Upper lobe of left lung (tissue), 6 donors: ENCODE measurements around the gene DEFB131B. TPM values are rescaled to one million over a fixed set of nuclear protein-coding genes. Genes with fewer than 3 reads are reported as not detected.

Experiments
- ATAC-seq, 2 donors: fragments of 200-7000 bp; cut with Tn5 transposase; one replicate each; pipeline ENCODE4 v1.9.1; 2022; ENCODE audit warnings: mild to moderate bottlenecking in 2 of 2, moderate library complexity in 2 of 2; ENCODE audit not compliant: low FRiP score in 2 of 2
- DNase-seq, 2 donors: peaks; one replicate each; pipeline ENCODE4 v3.0.0-alpha.2; 2019 to 2020
- H3K27ac ChIP-seq, 4 donors: fragments of 200-600 bp; sonication (generic); one replicate each; pipeline ENCODE4 v1.5.1; 2016 to 2019
- H3K27me3 ChIP-seq, 4 donors: fragments of 200-600 bp; sonication (generic); one replicate each; pipeline ENCODE4 v1.5.1; 2017 to 2019
- H3K36me3 ChIP-seq, 4 donors: fragments of 200-600 bp; sonication (generic); one replicate each; pipeline ENCODE4 v1.5.1; 2016 to 2019
- H3K4me1 ChIP-seq, 4 donors: fragments of 200-600 bp; sonication (generic); one replicate each; pipeline ENCODE4 v1.5.1; 2018 to 2019
- H3K4me3 ChIP-seq, 4 donors: fragments of 200-600 bp; sonication (generic); one replicate each; pipeline ENCODE4 v1.5.1; 2017 to 2019; ENCODE audit warnings: mild to moderate bottlenecking in 2 of 4, moderate library complexity in 1 of 4
- H3K9me3 ChIP-seq, 4 donors: fragments of 200-600 bp; sonication (generic); one replicate each; pipeline ENCODE4 v1.5.1; 2018 to 2019
- EP300 ChIP-seq, 4 donors: sonication (generic); formaldehyde crosslinking; IDR thresholded peaks; one replicate each; pipeline ENCODE4 v1.5.1; 2017; ENCODE audit warnings: antibody characterized with exemption in 4 of 4, control low read depth in 2 of 4
- POLR2A ChIP-seq, 4 donors: fragments of 450-650 bp; IDR thresholded peaks; one replicate each; pipeline ENCODE4 v1.5.1; 2016 to 2017; ENCODE audit warnings: antibody characterized with exemption in 4 of 4, mild to moderate bottlenecking in 2 of 4
- POLR2AphosphoS5 ChIP-seq, 2 donors: sonication (generic); formaldehyde crosslinking; IDR thresholded peaks; one replicate each; pipeline ENCODE4 v1.5.1; 2017; ENCODE audit warnings: antibody characterized with exemption in 2 of 2
- WGBS, 2 donors: methylation state at CpG; one replicate each; pipeline ENCODE4 v1.1.5; 2017 to 2018; 5-methylcytosine and 5-hydroxymethylcytosine counted together
- small RNA-seq, 4 donors: library from RNA; depleted of rRNA; stranded (forward); fragments of <200 nt; gene quantifications; one replicate each; pipeline ENCODE3, GENCODE V24; 2016
- total RNA-seq, 6 donors: library from RNA; depleted of rRNA in 4 of 6; stranded (reverse); fragments of >200 nt in 4 of 6; gene quantifications; one replicate each; pipeline versions ENCODE4 v1.1.0 to v1.2.1, GENCODE V29; 2016 to 2021
- TF ChIP-seq, protein P1 (sequence below), 6 experiments: fragments of 450-650 bp in 4 of 6; fragments of 200-600 bp in 2 of 6; sonication (generic) in 2 of 6; IDR thresholded peaks; one replicate each; pipeline ENCODE4 v1.5.1; 2016 to 2019; ENCODE audit warnings: antibody characterized with exemption in 6 of 6
- donor health status: DM: no; HTN: no; CAD: no; lungs with moderate emphysema.
- donor health status: DM: no; HTN: yes; CAD: no; lungs with severe emphysema.

Gene DEFB131B
- total RNA-seq, 6 donors from 2014 or later = not detected

DNA sequence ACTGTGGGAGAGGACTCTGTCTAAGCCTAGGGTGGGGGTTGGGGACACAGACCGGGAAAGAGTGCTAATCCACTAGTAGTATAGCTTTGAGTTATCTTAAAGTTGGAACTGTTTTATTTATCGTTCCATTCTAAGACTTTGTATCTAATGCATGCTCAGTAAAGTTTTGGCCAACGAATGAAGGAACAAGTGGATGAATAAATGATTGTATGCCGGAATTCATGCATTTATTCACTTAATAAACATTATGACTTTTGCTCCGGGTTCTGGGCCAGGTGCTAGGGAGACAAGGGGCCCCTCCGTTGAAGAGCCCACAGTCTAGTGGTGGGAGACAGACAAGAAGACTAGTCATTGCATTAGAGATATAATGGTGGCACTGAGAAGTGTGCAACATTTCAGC lies 51.2 kb downstream of the DEFB131B start:
- Histone ChIP-seq H3K9me3 (no peaks in the 10 kb centered on the region), H3K4me1 (peaks cover 22 to 36% (median 23%) of the 10 kb centered on the region in 4 donors), H3K36me3 (peaks cover 0 to 7% (median 0%) of the 10 kb centered on the region in 4 donors), H3K27ac (peak overlapping the region in 2 of 4 donors; percentile 95), H3K4me3 (peak overlapping the region; percentile 79 to 97 (median 90)), H3K27me3 (no peaks in the 10 kb centered on the region)
- DNase-seq = no peak
- WGBS, 2 donors = 5 to 6% methylated on average over 6 of the region's 6 CpGs
- no peak for ATAC-seq
- TF ChIP-seq POLR2A (IDR thresholded peaks at IDR 0.05) = no peak
- no peak for TF ChIP-seq POLR2AphosphoS5 (IDR thresholded peaks at IDR 0.05)
- TF ChIP-seq, protein P1, sequence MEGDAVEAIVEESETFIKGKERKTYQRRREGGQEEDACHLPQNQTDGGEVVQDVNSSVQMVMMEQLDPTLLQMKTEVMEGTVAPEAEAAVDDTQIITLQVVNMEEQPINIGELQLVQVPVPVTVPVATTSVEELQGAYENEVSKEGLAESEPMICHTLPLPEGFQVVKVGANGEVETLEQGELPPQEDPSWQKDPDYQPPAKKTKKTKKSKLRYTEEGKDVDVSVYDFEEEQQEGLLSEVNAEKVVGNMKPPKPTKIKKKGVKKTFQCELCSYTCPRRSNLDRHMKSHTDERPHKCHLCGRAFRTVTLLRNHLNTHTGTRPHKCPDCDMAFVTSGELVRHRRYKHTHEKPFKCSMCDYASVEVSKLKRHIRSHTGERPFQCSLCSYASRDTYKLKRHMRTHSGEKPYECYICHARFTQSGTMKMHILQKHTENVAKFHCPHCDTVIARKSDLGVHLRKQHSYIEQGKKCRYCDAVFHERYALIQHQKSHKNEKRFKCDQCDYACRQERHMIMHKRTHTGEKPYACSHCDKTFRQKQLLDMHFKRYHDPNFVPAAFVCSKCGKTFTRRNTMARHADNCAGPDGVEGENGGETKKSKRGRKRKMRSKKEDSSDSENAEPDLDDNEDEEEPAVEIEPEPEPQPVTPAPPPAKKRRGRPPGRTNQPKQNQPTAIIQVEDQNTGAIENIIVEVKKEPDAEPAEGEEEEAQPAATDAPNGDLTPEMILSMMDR (IDR thresholded peaks at IDR 0.05) = no peak
- no peak for TF ChIP-seq EP300 (IDR thresholded peaks at IDR 0.05)

DNA sequence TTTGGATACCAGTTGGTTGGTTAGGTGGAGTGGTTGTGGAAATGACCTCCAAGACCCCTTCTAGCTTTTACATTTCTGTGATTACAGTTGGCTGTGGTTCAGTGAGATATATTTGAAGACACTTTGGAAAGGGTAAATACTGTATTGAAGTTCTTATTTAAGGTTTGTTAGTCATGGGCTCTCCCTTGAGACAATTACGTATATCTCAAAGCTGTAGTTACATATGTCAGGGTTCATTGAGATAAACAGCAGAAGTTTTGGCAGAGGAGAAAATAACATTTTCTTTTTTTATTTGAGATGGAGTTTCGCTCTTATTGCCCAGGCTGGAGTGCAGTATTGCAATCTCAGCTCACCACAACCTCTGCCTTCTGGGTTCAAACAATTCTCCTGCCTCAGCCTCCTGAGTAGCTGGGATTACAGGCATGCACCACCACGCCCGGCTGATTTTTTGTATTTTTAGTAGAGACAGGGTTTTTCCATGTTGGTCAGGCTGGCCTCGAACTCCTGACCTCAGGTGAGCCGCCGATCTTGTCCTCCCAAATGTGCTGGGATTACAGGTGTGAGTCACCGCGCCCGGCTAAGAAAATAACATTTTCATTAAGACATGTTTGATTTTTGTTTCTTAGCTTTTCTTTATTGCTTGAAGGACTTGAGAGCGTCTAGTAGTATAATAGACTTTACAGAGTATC lies 52.4 kb downstream of the DEFB131B start:
- H3K27ac ChIP-seq = no peak overlapping the region
- H3K27me3 ChIP-seq = no peaks in the 10 kb centered on the region
- no peak for ATAC-seq
- 73 to 78% methylated on average over 11 of the region's 11 CpGs for WGBS, 2 donors
- H3K36me3 ChIP-seq = no peaks in the 10 kb centered on the region
- H3K4me3 ChIP-seq = no peak overlapping the region
- TF ChIP-seq, protein P1 (IDR thresholded peaks at IDR 0.05) = no peak
- no peak for TF ChIP-seq EP300 (IDR thresholded peaks at IDR 0.05)
- no peak for TF ChIP-seq POLR2A (IDR thresholded peaks at IDR 0.05)
- no peak for TF ChIP-seq POLR2AphosphoS5 (IDR thresholded peaks at IDR 0.05)
- no peak for DNase-seq
- no peaks in the 10 kb centered on the region for H3K9me3 ChIP-seq
- peaks cover 22 to 36% (median 23%) of the 10 kb centered on the region in 4 donors for H3K4me1 ChIP-seq

DNA sequence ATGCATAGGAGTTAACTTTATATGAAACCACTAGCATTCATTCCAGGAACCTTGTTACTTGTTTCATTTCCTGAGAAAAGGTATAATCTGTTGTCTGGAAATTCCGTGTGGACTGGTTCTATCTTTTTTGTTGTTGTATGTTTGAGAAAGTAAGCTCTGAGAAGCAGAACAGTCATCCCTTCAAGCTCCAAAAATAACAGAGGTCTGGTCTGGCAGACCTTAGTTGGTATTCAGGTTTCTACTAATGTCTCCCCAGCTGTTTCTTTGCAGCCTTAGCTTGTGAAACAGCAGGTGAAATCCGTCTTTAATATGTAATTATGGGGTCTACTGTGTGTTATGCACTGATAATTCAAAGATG lies 53.0 kb downstream of the DEFB131B start:
- DNase-seq (no peak), ATAC-seq (no peak)
- peaks cover 22 to 36% (median 23%) of the 10 kb centered on the region in 4 donors for H3K4me1 ChIP-seq
- H3K36me3 ChIP-seq = no peaks in the 10 kb centered on the region
- H3K4me3 ChIP-seq = no peak overlapping the region
- no peak overlapping the region for H3K27ac ChIP-seq
- WGBS, 2 donors = 64 to 65% methylated on average over 2 of the region's 2 CpGs
- no peaks in the 10 kb centered on the region for H3K27me3 ChIP-seq
- no peaks in the 10 kb centered on the region for H3K9me3 ChIP-seq
- TF ChIP-seq POLR2A (IDR thresholded peaks at IDR 0.05) (no peak), POLR2AphosphoS5 (IDR thresholded peaks at IDR 0.05) (no peak), EP300 (IDR thresholded peaks at IDR 0.05) (no peak)
- TF ChIP-seq, protein P1 (IDR thresholded peaks at IDR 0.05) = no peak

DNA sequence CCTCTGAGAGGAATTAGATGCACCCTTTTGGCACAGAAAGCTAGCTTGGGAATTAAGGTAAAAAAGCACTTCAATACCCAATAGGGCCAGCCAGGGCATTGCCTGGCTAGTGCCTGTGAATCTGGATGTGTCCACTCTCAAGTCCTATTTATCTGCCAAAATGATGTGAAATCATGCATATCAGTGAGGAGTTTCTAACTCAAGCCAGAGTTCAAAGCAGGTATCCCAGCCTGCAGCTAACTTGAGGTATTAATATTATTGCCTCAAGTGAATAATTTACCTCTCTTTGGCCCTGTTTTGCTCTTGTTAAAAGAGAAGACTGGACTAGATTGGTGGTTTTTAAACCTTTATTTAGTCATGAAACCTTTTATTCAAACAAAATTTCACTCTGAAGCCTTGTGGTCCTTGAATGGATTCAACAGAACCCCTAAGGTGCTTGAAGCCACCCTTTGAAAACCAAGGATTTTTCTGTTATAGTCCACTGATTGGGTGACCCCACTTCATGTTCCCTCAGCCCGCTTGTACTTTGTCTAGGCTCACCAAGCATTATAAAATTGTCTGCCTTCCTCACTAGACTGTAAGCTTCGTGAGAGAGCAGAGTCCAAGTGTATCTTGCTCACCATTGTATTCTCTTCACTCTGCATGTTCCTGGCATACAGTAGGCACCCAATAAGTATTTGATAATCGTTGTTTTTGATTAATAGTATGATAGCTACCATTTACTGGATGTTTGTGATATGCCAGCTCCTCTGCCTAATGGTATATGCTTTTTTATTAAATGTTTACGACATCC lies 55.1 kb downstream of the DEFB131B start:
- WGBS, 2 donors = 80 to 91% methylated on average over 4 of the region's 4 CpGs
- TF ChIP-seq, protein P1 (IDR thresholded peaks at IDR 0.05) = no peak
- TF ChIP-seq POLR2AphosphoS5 (IDR thresholded peaks at IDR 0.05) = no peak
- TF ChIP-seq POLR2A (IDR thresholded peaks at IDR 0.05) = no peak
- no peak for TF ChIP-seq EP300 (IDR thresholded peaks at IDR 0.05)
- DNase-seq = no peak
- Histone ChIP-seq H3K4me1 (peaks cover 11 to 37% (median 17%) of the 10 kb centered on the region in 4 donors), H3K27ac (no peak overlapping the region), H3K4me3 (no peak overlapping the region), H3K36me3 (no peaks in the 10 kb centered on the region), H3K9me3 (no peaks in the 10 kb centered on the region), H3K27me3 (no peaks in the 10 kb centered on the region)
- ATAC-seq = no peak

Small RNA genes within 50 kb of the gene (small RNA-seq; reads per million reads assigned to genes)
- 0 reads per million in 4 donors for gene RNA5SP342

Other genes starting within 250 kb of the DEFB131B start
- gene DEFB108B, start 45.3 kb upstream of the DEFB131B start, total RNA-seq = not detected
- gene XNDC1N, start 50.1 kb downstream of the DEFB131B start, total RNA-seq = 10 to 100 TPM in 1 of 6 donors, 1 to 10 TPM in 5; 5.6 to 14.7 (median 7.0) TPM
- gene RNF121, start 50.6 kb downstream of the DEFB131B start, total RNA-seq = 100 to 1,000 TPM in 1 of 6 donors, 10 to 100 TPM in 5; 16.0 to 112 (median 28.3) TPM
- 10 to 100 TPM in 4 of 6 donors, 1 to 10 TPM in 2; 4.6 to 45.1 (median 16.9) TPM for gene IL18BP, start 120.5 kb downstream of the DEFB131B start, total RNA-seq
- gene NUMA1, start 202.1 kb downstream of the DEFB131B start, total RNA-seq = 100 to 1,000 TPM; 185 to 666 (median 241) TPM
- gene LRRC51, start 202.4 kb downstream of the DEFB131B start, total RNA-seq = 10 to 100 TPM in 3 of 6 donors, 1 to 10 TPM in 3; 5.3 to 19.2 (median 10.3) TPM
- 100 to 1,000 TPM in 4 of 6 donors, 10 to 100 TPM in 2; 86.0 to 162 (median 114) TPM for gene LAMTOR1, start 224.8 kb downstream of the DEFB131B start, total RNA-seq
- gene TOMT, start 227.5 kb downstream of the DEFB131B start, total RNA-seq = under 1 TPM in 1 of 6 donors, not detected in 5; 0.30 TPM
- 10 to 100 TPM; 12.8 to 39.1 (median 29.5) TPM for gene ANAPC15, start 234.2 kb downstream of the DEFB131B start, total RNA-seq